Left renal cortex interstitium (tissue), 4 donors: ENCODE results near the gene FADS6. TPM values are rescaled to one million over a fixed set of nuclear protein-coding genes. Genes with fewer than 3 reads are reported as not detected.

Experiments
- DNase-seq, 4 donors: peaks; one replicate each; pipeline ENCODE4 v3.0.0-alpha.2; 2013; ENCODE audit warnings: low read depth in 4 of 4, low spot score in 2 of 4, missing footprints in 1 of 4
- polyA plus RNA-seq, 4 donors: library from polyadenylated mRNA; unstranded; fragments of 120-200 nt; gene quantifications; one replicate each; pipeline ENCODE4 v1.2.1, GENCODE V29; 2013; ENCODE audit not compliant: insufficient read length in 4 of 4

The FADS6 gene
- polyA plus RNA-seq, 4 donors: 0.38 to 0.52 (median 0.47) TPM

DNA sequence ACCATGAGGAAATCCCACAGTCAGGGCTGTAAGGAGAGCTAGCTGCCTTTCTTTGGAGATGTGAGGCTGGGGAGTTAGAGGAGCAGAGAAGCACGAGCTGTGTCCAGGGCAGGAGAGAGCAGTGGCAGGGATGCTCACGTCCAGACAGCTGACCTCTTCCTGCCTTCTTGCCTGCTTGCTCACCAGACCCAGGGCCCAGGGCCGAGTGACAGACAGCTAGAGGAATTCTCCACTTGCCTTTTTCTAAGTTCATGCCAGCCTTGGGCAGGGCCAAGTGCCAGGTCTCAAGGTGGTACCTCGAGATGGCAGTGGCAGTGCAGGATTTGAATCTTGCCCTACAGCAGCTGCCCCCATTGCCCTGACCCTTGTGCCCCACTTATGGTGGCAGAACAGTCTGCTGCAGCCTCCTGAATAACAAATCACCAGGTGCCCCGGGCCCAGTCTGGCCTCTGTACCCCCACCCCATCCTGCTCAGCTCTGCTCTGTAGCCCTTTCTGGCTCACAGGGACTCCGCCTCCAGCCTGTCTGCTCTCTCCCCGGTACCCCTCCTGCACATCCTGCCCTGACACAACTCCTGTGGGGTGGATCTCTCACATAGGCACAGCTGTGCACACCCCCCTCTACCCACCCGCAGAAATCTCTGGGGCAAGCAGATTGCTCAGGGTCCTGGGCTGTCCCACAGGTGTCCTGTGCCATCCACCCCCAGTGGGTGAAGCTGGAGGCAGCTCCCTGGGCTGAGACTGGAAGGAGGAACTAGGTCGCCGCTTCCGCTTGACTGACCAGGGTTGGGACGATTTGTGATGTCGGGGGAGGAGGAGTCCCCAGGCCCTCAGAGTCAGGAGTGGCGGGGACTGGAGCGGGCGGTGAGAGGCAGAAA, 59.7 kb downstream of the FADS6 start:
- DNase-seq: no peak

GRCh38 chr17:74832421-74832820, 61.0 kb downstream of the FADS6 start:
- no peak for DNase-seq

DNA sequence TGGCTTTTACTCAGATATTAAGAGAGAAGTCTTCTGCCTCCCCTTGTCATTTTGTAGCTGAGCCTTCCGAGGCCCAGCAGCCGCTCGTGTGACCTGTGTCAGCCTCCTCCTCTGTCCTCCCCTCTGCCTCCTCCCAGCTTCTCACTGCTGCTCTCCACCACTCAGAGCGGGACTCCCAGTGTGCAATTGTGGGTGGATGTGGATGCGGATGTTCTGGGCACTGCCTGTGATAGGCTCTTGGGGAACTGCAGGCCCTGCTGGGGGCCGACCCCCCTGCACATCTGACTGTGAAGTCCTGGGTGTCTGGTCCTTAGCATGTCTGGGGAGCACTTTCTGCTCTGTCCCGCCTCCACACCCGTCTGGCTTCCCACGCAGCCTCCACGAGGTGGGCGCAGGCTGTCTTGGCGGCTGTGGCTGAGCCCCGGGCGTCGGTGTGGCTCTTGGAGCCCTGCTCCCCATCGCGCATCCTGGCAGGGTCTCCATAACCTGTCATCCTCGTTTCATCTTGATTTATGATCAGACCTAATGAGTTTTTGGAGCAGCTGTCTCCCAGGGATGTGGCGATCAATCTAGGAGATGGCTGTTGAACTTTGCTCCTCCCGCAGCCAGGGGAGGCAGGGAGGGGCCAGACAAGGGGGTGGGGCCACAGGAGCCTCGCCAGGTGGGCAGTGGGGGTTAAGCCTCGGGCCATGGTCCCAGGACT, 61.8 kb downstream of the FADS6 start:
- no peak for DNase-seq

- DNase-seq: no peak
These were observed 62.6 kb downstream of the FADS6 start for GRCh38 chr17:74830861-74831260.

- DNase-seq: no peak
These were observed 65.6 kb downstream of the FADS6 start for GRCh38 chr17:74827800-74828199.

Other genes with a start within 250 kb of the FADS6 start
- under 1 TPM; 0.22 to 0.44 (median 0.36) TPM for gene CD300LF, start 180.7 kb downstream of the FADS6 start, polyA plus RNA-seq
- gene RAB37, start 156.4 kb downstream of the FADS6 start, polyA plus RNA-seq: 1 to 10 TPM; 4.8 to 5.6 (median 4.9) TPM
- 100 to 1,000 TPM; 153 to 188 (median 177) TPM for gene NHERF1, start 145.0 kb downstream of the FADS6 start, polyA plus RNA-seq
- gene NAT9, start 117.3 kb downstream of the FADS6 start, polyA plus RNA-seq: 10 to 100 TPM; 38.9 to 55.6 (median 47.7) TPM
- under 1 TPM; 0.17 to 0.35 (median 0.21) TPM for gene GRIN2C, start 33.7 kb downstream of the FADS6 start, polyA plus RNA-seq
- 10 to 100 TPM in 1 of 4 donors, 1 to 10 TPM in 3; 4.1 to 11.6 (median 9.2) TPM for gene FDXR, start 20.6 kb downstream of the FADS6 start, polyA plus RNA-seq
- under 1 TPM; 0.44 to 0.90 (median 0.75) TPM for gene USH1G, start 29.6 kb upstream of the FADS6 start, polyA plus RNA-seq
- not detected for gene OTOP2, start 30.6 kb upstream of the FADS6 start, polyA plus RNA-seq
- gene OTOP3, start 42.3 kb upstream of the FADS6 start, polyA plus RNA-seq: not detected
- 10 to 100 TPM; 11.6 to 19.1 (median 13.5) TPM for gene HID1, start 79.1 kb upstream of the FADS6 start, polyA plus RNA-seq
- gene CDR2L, start 94.0 kb upstream of the FADS6 start, polyA plus RNA-seq: 10 to 100 TPM in 2 of 4 donors, 1 to 10 TPM in 2; 8.2 to 12.0 (median 10.0) TPM
- 10 to 100 TPM; 26.8 to 29.3 (median 27.7) TPM for gene MRPL58, start 119.0 kb upstream of the FADS6 start, polyA plus RNA-seq
- gene ATP5PD, start 153.3 kb upstream of the FADS6 start, polyA plus RNA-seq: 100 to 1,000 TPM; 281 to 356 (median 320) TPM
- gene KCTD2, start 153.6 kb upstream of the FADS6 start, polyA plus RNA-seq: 10 to 100 TPM; 29.7 to 34.6 (median 33.9) TPM
- gene SLC16A5, start 194.3 kb upstream of the FADS6 start, polyA plus RNA-seq: 10 to 100 TPM; 23.6 to 45.3 (median 33.4) TPM
- gene ARMC7, start 216.3 kb upstream of the FADS6 start, polyA plus RNA-seq: 10 to 100 TPM; 16.6 to 21.5 (median 17.4) TPM
- 10 to 100 TPM; 44.7 to 71.4 (median 61.9) TPM for gene NT5C, start 238.1 kb upstream of the FADS6 start, polyA plus RNA-seq